Endothelial cell of umbilical vein (primary cell): ENCODE results near the gene ARL6IP6.

ENCODE experiments used
- CTCF ChIP-seq, 2 donors: IDR thresholded peaks; 1 replicate in 1 of 2; 2 replicates in 1 of 2; pipeline ENCODE4 v1.5.1; 2011; ENCODE audit warnings: low read length in 2 of 2, mild to moderate bottlenecking in 2 of 2, moderate library complexity in 2 of 2, control low read depth in 1 of 2, inconsistent platforms in 1 of 2, low read depth in 1 of 2; ENCODE audit not compliant: insufficient read depth in 1 of 2; ENCODE audit errors: extremely low read depth in 1 of 2
- POLR2A ChIP-seq: IDR thresholded peaks from 2 replicates; pipeline ENCODE4 v1.6.1; 2012; ENCODE audit warnings: low read depth, mild to moderate bottlenecking, control low read depth, low read length

- TF ChIP-seq CTCF (IDR thresholded peaks at IDR 0.05; ENCODE audit: extremely low read depth in 1 of 2, insufficient read depth in 1 of 2, low read depth in 1 of 2, low read length in 2 of 2) (no peak), POLR2A (no peak)
These were observed 62.8 kb downstream of the ARL6IP6 start for GRCh38 chr2:152781175-152781574.
